NCI-H2196 treated with DMSO at 0.1 percent for 48 hours (cell line): ENCODE data around the gene PRDM13.
"Not testable (repeated sequence)": the region's sequence is repeated elsewhere in the genome, so short reads cannot be mapped to it uniquely, and the experiment has no call there.

ENCODE experiments used
- DNase-seq: peaks from one replicate; lab custom pipeline; 2025; ENCODE audit not compliant: unreplicated experiment; lab: John Stamatoyannopoulos, UW

PRDM13 gene

GRCh38 chr6:99606656-99607415 is at the start of gene PRDM13:
PRDM13 (plus strand) TSS chr6:99606833; CDS start chr6:99607035, 202 bp downstream.
- DNase-seq = no peak

GRCh38 chr6:99559057-99559456 is 47.6 kb upstream of the PRDM13 start:
- DNase-seq = no peak

- no peak for DNase-seq
Measured at GRCh38 chr6:99560668-99561067, 46.0 kb upstream of the PRDM13 start.

GRCh38 chr6:99563056-99563723 is 43.4 kb upstream of the PRDM13 start:
- no peak for DNase-seq

- DNase-seq = peak; percentile 89
Measured at GRCh38 chr6:99568103-99568933, 38.3 kb upstream of the PRDM13 start, which contains the start of gene CCNC. CCNC (minus strand) TSS chr6:99568660; CDS start chr6:99568527, 133 bp downstream.

GRCh38 chr6:99573980-99574617 is 32.5 kb upstream of the PRDM13 start:
- no peak for DNase-seq

- DNase-seq = no peak
Measured at GRCh38 chr6:99575544-99576227, 30.9 kb upstream of the PRDM13 start.

GRCh38 chr6:99579781-99580180 is 26.9 kb upstream of the PRDM13 start:
- DNase-seq = no peak

GRCh38 chr6:99587792-99588191 is 18.8 kb upstream of the PRDM13 start:
- no peak for DNase-seq

GRCh38 chr6:99588618-99589289 is 17.9 kb upstream of the PRDM13 start:
- peak; percentile 37 for DNase-seq

- DNase-seq = no peak
Measured at GRCh38 chr6:99589290-99589672, 17.4 kb upstream of the PRDM13 start.

GRCh38 chr6:99589907-99590493 is 16.6 kb upstream of the PRDM13 start:
- DNase-seq = no peak

- DNase-seq = no peak
Measured at GRCh38 chr6:99590728-99591672, 15.6 kb upstream of the PRDM13 start.

- no peak for DNase-seq
Measured at GRCh38 chr6:99591673-99592364, 14.8 kb upstream of the PRDM13 start.

GRCh38 chr6:99592900-99593299 is 13.7 kb upstream of the PRDM13 start:
- DNase-seq = no peak

GRCh38 chr6:99594696-99595095 is 11.9 kb upstream of the PRDM13 start:
- DNase-seq = not testable (repeated sequence)

GRCh38 chr6:99602520-99603420 is 3.9 kb upstream of the PRDM13 start:
- DNase-seq = no peak
